ENCODE results near the gene PDIA4.
"Not testable (repeated sequence)": the region's sequence is repeated elsewhere in the genome, so short reads cannot be mapped to it uniquely, and the experiment has no call there.

PDIA4 gene

GRCh38 chr7:149020483-149020882 lies 7.8 kb downstream of the PDIA4 start:
- Histone ChIP-seq H3K27ac (no peak overlapping the region), H3K4me3 (no peak overlapping the region)
- TF ChIP-seq CTCF (IDR thresholded peaks at IDR 0.05) = no peak
- no peak for DNase-seq (ENCODE audit: low spot score)

GRCh38 chr7:149016876-149017275 lies 11.4 kb downstream of the PDIA4 start:
- no peak for TF ChIP-seq CTCF (IDR thresholded peaks at IDR 0.05)
- H3K27ac ChIP-seq = no peak overlapping the region
- H3K4me3 ChIP-seq = no peak overlapping the region
- no peak for DNase-seq (ENCODE audit: low spot score)

- Histone ChIP-seq H3K27ac (no peak overlapping the region), H3K4me3 (no peak overlapping the region)
- TF ChIP-seq CTCF (IDR thresholded peaks at IDR 0.05) = no peak
- no peak for DNase-seq (ENCODE audit: low spot score)
These were observed 14.0 kb downstream of the PDIA4 start for GRCh38 chr7:149014309-149014708.

GRCh38 chr7:149013876-149014275 lies 14.4 kb downstream of the PDIA4 start:
- Histone ChIP-seq H3K27ac (no peak overlapping the region), H3K4me3 (no peak overlapping the region)
- no peak for TF ChIP-seq CTCF (IDR thresholded peaks at IDR 0.05)
- no peak for DNase-seq (ENCODE audit: low spot score)

GRCh38 chr7:149012730-149013129 lies 15.6 kb downstream of the PDIA4 start:
- not testable (repeated sequence) for H3K4me3 ChIP-seq; H3K27ac ChIP-seq; DNase-seq (ENCODE audit: low spot score)

- TF ChIP-seq CTCF (IDR thresholded peaks at IDR 0.05) = no peak
- H3K27ac ChIP-seq = no peak overlapping the region
- H3K4me3 ChIP-seq = no peak overlapping the region
- DNase-seq (ENCODE audit: low spot score) = no peak
These were observed 16.8 kb downstream of the PDIA4 start for GRCh38 chr7:149011491-149011890.

GRCh38 chr7:149010451-149010850 lies 17.9 kb downstream of the PDIA4 start:
- no peak for DNase-seq (ENCODE audit: low spot score)
- Histone ChIP-seq H3K27ac (no peak overlapping the region), H3K4me3 (no peak overlapping the region)
- TF ChIP-seq CTCF (IDR thresholded peaks at IDR 0.05) = no peak

- Histone ChIP-seq H3K27ac (no peak overlapping the region), H3K4me3 (no peak overlapping the region)
- TF ChIP-seq CTCF (IDR thresholded peaks at IDR 0.05) = no peak
- DNase-seq (ENCODE audit: low spot score) = no peak
These were observed 18.8 kb downstream of the PDIA4 start for GRCh38 chr7:149009527-149009926.
